Measurements from ENCODE around the gene KCNH6. TPM values are rescaled to one million over a fixed set of nuclear protein-coding genes. Genes with fewer than 3 reads are reported as not detected.

KCNH6 gene
- polyA plus RNA-seq, 1 of the 3 experiments (the other 2 are of a cell fraction): 0.15 TPM

DNA sequence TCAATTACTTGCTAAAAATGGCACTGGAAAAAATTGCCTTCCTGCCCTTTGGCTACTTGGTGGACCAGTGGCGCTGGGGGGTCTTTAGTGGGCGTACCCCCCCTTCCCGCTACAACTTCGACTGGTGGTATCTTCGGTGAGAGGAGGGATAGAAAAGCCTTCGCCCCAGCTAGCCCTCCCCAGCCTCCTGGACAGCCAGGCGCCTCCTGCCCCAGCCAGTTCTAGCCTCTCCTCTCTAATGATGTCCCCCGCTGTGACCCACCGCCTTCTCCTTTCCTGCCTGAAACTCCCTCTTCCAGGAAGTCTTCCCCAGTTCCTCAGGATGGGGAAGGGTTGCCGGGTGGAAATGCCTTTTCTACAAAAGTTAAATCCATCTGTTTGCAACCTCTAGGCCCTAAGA is 40.1 kb upstream of the KCNH6 start (continued):
- TF ChIP-seq, protein P1, sequence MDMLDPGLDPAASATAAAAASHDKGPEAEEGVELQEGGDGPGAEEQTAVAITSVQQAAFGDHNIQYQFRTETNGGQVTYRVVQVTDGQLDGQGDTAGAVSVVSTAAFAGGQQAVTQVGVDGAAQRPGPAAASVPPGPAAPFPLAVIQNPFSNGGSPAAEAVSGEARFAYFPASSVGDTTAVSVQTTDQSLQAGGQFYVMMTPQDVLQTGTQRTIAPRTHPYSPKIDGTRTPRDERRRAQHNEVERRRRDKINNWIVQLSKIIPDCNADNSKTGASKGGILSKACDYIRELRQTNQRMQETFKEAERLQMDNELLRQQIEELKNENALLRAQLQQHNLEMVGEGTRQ (IDR thresholded peaks at IDR 0.05; ENCODE audit: borderline replicate concordance, low read depth, low read length): no peak
- TF ChIP-seq MEF2A (IDR thresholded peaks at IDR 0.05; ENCODE audit: borderline replicate concordance, low read depth) (no peak), POLR2AphosphoS5 (IDR thresholded peaks at IDR 0.05; ENCODE audit: low read depth, low read length) (no peak)

DNA sequence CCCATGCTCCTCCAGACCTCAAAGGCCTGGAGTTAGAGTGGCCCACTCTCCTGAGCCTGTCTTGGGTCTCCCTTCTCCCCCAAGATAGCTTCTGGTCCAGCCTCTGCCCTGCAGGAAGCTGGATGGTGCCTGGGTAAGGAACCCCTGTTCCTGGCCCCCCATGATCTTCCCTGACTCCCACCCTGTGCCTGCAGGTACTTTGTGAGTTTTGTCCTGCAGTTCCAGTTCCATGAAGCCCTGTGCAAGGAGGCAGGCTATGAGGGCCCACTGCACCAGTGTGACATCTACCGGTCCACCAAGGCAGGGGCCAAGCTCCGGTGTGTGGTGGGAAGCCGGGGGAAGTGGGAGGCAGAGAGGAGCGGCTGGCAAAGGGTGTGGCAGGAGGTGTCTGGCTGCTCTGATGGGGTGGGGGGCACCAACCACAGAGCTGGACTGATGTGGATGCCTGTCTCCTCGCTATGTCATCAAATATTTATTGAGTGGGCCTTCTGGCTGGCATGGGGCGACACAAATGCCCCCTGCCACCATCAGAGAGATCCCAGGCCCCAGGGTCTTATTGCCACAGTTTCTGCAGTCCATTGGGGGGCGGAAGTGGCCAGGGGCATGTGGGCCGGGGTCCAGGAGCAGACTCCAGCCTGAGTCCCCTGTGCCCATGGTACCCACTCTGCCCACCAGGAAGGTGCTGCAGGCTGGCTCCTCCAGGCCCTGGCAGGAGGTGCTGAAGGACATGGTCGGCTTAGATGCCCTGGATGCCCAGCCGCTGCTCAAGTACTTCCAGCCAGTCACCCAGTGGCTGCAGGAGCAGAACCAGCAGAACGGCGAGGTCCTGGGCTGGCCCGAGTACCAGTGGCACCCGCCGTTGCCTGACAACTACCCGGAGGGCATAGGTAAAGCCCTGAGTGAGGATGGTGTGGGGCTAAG is 39.2 kb upstream of the KCNH6 start:
- H2AFZ ChIP-seq (ENCODE audit: low read depth): no peak overlapping the region
- DNase-seq: peak; percentile 26
- no peaks in the 10 kb centered on the region for H3F3A ChIP-seq (replicated peaks; ENCODE audit: insufficient read depth)
- H3K9me3 ChIP-seq: no peaks in the 10 kb centered on the region
- WGBS (ENCODE audit: low lambda C conversion rate): 92% methylated on average over 11 of the region's 16 CpGs
- H3K4me2 ChIP-seq: no peak overlapping the region
- no peak overlapping the region for H3K4me3 ChIP-seq (ENCODE audit: low read depth in 2 of 2, low read length in 1 of 2)
- POLR2A ChIA-PET: no interaction called here
- H3K27ac ChIP-seq (ENCODE audit: low read depth in 2 of 2, low read length in 1 of 2): no peak overlapping the region
- no peaks in the 10 kb centered on the region for H3K79me2 ChIP-seq (ENCODE audit: insufficient read depth)
- H3K27me3 ChIP-seq (ENCODE audit: insufficient read depth): no peaks in the 10 kb centered on the region
- CTCF ChIA-PET: interaction anchor here (0.8 to 13.7 kb wide), 6 partner anchors 14 to 126 kb away, joined by 3 to 708 read pairs (median 35); partner anchors contain the start of gene CYB561
- H3K4me1 ChIP-seq (ENCODE audit: control insufficient read depth in 1 of 2, insufficient read depth in 2 of 2, low read depth in 1 of 2, low read length in 1 of 2): peaks cover 0 to 27% of the 10 kb centered on the region in 2 experiments; a peak in 1 of 4 replicates
- no peaks in the 10 kb centered on the region for H4K20me1 ChIP-seq (ENCODE audit: insufficient read depth)
- H3K9ac ChIP-seq: no peak overlapping the region
- H3K9me2 ChIP-seq: no peaks in the 10 kb centered on the region
- peaks cover 0 to 4% of the 10 kb centered on the region in 2 experiments for H3K36me3 ChIP-seq (replicated peaks in 1 of 2; ENCODE audit: control insufficient read depth in 1 of 2, insufficient read depth in 2 of 2, low read length in 1 of 2)
- no peak for TF ChIP-seq MEF2A (IDR thresholded peaks at IDR 0.05; ENCODE audit: borderline replicate concordance, low read depth)
- no peak for TF ChIP-seq MXI1 (IDR thresholded peaks at IDR 0.05; ENCODE audit: low read depth, low read length)
- TF ChIP-seq CHD2 (IDR thresholded peaks at IDR 0.05; ENCODE audit: low read length, partially characterized antibody): no peak
- TF ChIP-seq RAD21 (IDR thresholded peaks at IDR 0.05; ENCODE audit: low read length): no peak
- no peak for TF ChIP-seq TAF1 (IDR thresholded peaks at IDR 0.05; ENCODE audit: borderline replicate concordance, low read depth, low read length)
- TF ChIP-seq, protein P1 (IDR thresholded peaks at IDR 0.05; ENCODE audit: borderline replicate concordance, low read depth, low read length): no peak
- TF ChIP-seq EZH2phosphoT487 (IDR thresholded peaks at IDR 0.05; ENCODE audit: borderline replicate concordance, low read depth): no peak
- TF ChIP-seq, protein P2, sequence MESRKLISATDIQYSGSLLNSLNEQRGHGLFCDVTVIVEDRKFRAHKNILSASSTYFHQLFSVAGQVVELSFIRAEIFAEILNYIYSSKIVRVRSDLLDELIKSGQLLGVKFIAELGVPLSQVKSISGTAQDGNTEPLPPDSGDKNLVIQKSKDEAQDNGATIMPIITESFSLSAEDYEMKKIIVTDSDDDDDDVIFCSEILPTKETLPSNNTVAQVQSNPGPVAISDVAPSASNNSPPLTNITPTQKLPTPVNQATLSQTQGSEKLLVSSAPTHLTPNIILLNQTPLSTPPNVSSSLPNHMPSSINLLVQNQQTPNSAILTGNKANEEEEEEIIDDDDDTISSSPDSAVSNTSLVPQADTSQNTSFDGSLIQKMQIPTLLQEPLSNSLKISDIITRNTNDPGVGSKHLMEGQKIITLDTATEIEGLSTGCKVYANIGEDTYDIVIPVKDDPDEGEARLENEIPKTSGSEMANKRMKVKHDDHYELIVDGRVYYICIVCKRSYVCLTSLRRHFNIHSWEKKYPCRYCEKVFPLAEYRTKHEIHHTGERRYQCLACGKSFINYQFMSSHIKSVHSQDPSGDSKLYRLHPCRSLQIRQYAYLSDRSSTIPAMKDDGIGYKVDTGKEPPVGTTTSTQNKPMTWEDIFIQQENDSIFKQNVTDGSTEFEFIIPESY (IDR thresholded peaks at IDR 0.05; ENCODE audit: borderline replicate concordance, low read depth): no peak
- TF ChIP-seq GATA2 (CRISPR knock-in tag; IDR thresholded peaks at IDR 0.05): no peak
- TF ChIP-seq, protein P3, sequence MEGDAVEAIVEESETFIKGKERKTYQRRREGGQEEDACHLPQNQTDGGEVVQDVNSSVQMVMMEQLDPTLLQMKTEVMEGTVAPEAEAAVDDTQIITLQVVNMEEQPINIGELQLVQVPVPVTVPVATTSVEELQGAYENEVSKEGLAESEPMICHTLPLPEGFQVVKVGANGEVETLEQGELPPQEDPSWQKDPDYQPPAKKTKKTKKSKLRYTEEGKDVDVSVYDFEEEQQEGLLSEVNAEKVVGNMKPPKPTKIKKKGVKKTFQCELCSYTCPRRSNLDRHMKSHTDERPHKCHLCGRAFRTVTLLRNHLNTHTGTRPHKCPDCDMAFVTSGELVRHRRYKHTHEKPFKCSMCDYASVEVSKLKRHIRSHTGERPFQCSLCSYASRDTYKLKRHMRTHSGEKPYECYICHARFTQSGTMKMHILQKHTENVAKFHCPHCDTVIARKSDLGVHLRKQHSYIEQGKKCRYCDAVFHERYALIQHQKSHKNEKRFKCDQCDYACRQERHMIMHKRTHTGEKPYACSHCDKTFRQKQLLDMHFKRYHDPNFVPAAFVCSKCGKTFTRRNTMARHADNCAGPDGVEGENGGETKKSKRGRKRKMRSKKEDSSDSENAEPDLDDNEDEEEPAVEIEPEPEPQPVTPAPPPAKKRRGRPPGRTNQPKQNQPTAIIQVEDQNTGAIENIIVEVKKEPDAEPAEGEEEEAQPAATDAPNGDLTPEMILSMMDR (IDR thresholded peaks at IDR 0.05): no peak

Measured in SK-N-SH (cell line).